Left hindlimb (tissue), 1 donor: ENCODE data around the gene SETD5.

Experiments used
- DNase-seq: peaks from one replicate; pipeline ENCODE4 v3.0.0-alpha.2; 2018

The SETD5 gene

GRCh38 chr3:9412293-9412692, 14.9 kb downstream of the SETD5 start:
- DNase-seq: no peak

- no peak for DNase-seq
Measured at GRCh38 chr3:9414826-9415225, 17.4 kb downstream of the SETD5 start.

- DNase-seq: no peak
Measured at GRCh38 chr3:9415485-9416138, 18.2 kb downstream of the SETD5 start.

- no peak for DNase-seq
Measured at GRCh38 chr3:9416139-9416780, 18.8 kb downstream of the SETD5 start.

DNA sequence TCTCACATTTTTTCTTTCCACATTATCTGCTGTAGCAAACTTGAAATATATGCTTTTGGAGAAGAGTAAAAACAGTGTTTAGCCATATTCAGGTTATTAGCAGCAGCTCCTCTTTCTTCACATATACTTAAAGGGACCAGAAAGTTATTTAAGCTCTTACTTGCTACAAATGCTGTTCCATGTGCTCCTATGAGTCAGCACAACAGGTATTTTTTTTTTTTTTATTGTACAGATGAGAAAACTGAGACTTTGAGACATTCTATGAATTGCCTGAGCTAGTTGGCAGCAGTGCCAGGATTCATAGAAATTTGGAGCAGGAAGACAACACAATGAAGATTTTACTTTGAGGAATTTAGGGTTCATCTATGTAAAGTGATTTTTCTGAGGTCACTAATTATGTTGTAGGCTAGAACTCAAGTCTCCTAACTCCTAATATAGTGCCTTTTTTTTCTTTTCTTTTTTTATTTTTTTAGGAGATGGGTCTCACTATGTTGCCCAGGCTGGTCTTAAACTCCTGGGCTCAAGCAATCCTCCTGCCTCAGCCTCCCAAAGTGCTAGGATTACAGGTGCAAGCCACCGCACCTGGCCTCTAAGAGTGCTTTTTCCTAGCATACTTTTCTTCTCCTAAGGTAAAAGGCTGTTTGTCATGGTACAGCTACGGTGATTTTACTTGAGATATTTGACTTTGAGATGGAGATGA, 23.6 kb downstream of the SETD5 start:
- DNase-seq: no peak

DNA sequence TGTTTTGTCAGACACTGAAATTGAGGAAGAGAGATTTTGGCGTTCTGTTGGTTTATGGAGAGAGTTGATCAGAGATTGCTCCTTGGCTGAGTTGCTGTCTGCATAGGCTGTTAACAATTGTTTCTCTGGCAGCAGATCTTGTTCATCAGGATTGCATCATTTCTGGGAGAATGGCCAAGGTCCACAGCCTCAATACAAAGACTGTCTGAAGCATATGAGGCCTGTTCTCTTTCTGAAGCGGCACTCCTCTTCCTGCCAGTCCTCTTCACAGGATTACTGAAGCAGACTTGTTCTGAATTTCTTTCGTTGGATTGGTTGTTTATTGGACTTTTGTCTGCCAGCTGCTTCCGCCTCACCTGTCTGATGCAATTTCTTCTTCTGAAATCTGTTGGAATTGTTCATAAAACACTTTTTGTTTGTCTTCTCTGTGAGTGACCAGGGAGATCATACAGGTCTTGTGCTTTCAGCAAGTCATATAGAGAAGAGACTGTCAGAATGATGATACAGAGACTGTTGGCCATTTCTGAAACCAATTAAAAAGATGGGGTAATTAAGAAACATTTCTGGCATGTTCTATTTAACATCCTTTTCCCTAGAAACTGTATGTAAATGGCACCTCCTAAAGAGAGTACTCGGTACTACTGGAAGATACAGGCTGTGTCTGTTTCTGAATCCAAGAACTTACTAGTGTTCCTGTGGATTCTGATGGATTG, 25.5 kb downstream of the SETD5 start:
- DNase-seq: peak; percentile 90

- no peak for DNase-seq
Measured at GRCh38 chr3:9428411-9428810, 31.0 kb downstream of the SETD5 start.

DNA sequence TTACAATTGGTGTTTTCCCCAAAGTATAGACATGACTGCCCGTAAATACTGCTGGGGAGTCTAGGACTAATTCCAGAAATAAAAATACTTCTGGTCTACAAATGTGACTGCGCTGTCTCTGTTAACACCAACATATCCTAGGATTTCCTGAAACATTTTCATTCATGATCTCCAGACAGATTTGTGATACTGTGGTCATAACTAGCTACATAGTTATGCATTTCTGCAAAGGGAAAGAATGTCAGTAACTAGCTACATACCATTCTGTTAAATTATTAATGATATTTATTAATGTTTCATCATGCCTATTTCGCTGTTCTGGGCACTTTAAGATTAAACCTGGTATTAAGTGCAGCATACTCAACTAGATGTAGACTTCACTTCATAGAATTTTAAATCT, 33.3 kb downstream of the SETD5 start:
- DNase-seq: no peak

GRCh38 chr3:9433627-9434521, 36.5 kb downstream of the SETD5 start:
- DNase-seq: no peak

DNA sequence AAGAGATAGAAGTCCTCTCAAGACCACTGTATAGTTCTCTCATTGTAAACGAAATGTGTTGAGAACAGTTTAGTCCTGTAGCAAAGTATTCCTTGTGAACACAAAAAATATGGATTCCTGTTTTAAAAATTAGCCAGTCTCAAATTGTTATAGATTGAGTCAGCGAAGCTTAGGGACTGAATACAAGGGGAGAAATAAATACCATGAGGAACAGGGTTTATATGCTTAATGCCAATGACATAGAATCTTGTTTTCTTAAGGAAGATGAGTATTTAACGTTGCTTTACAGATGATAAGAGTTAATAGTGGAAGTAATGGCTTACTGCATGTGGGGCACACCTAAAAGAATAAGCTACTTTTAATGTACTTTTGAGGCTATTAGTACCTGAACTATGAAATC, 37.9 kb downstream of the SETD5 start:
- no peak for DNase-seq

DNA sequence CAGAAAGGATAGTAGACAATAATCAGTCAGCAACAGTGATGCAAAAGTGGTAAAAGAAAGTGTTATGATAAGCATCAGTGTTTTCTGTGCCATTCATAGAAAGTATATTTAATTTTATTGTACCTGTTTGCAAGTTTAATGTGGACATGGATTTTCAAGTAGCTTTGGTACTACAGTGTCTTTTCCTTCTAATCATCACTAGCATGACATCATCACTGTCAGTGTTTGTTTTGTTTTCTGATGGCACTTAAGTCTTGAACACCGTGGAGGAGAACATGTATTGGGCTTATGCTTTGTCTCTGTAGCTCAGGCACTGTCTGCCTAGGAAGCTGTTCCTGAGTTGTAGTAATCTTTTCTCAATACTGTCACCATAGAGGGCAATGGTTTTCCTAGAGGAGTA, 41.9 kb downstream of the SETD5 start:
- no peak for DNase-seq

DNA sequence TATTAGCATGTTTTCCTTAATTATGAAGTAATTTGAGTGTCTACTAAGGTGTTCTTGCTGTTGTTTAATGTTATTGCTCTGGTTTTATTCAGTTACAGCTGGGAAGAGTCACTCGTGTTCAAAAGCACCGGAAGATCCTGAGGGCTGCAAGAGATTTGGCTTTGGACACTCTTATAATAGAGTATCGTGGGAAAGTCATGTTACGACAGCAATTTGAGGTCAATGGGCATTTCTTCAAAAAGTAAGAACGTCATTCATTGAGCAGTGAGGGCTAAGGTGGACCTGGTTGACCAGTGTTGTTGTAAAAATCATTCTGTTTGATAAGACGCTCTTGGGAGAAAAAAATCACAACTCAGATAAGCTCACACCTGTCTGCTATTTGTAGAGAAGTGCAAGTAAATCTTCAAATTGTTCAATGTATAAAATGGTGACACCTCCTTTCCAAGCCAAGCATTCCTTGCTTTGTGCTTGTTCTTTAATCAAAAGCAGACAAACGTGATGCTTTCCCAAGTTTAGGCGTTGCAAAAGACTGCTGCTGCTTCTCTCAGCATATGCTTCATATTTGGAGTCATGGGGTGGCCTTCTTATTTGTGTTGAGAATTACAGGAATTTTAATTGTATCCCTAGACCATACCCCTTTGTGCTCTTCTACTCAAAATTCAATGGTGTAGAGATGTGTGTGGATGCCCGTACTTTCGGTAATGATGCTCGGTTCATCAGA, 44.2 kb downstream of the SETD5 start:
- DNase-seq: no peak

- DNase-seq: no peak
Measured at GRCh38 chr3:9448071-9448470, 50.7 kb downstream of the SETD5 start.

GRCh38 chr3:9448643-9449042, 51.2 kb downstream of the SETD5 start:
- DNase-seq: no peak

- no peak for DNase-seq
Measured at GRCh38 chr3:9450126-9450525, 52.7 kb downstream of the SETD5 start.

GRCh38 chr3:9450991-9451390, 53.6 kb downstream of the SETD5 start:
- DNase-seq: no peak

DNA sequence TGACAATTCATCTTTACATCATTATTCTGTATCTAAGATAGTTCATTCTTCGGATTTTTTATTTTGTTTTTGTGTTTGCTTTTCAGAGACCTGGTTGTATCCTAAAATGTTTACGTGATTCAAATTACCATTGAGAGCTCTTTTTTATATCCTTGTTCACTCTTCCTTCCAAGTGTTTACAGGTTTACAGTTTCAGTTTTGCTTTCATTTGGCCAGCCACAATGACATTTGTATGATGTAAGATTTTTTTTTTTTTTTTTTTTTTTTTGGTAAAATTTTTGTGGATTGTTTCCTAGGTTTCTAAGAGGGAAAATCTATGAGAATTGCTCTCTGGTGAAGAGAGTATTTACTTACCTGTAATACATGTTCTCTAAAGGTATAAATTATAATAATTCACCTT, 55.0 kb downstream of the SETD5 start:
- DNase-seq: no peak

DNA sequence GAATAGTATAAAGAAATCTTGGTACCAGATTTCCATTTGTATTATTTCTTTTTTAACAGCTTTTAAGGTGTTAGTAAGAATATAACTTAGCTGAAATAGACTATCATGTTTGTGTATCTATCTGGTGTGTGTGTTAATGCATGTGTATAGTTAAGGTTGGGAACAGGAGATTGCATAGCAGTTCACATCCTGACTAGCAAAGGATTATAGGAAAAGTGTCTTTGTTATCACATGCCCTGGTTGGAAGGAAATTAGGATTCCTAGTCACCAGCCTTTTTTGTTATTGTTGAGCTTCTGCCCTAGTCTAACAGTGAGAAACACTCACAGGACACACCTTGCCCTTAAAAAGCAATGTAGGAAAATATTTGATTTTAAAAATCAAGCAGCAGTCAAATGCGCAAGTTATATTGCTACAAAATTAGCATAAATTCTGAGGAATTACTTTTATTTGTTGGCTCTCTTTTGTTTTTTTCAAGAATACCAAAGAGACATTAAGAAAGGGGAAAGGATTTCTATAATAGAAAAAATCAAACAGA, 58.2 kb downstream of the SETD5 start:
- no peak for DNase-seq

GRCh38 chr3:9467451-9467850, 70.0 kb downstream of the SETD5 start:
- no peak for DNase-seq

DNA sequence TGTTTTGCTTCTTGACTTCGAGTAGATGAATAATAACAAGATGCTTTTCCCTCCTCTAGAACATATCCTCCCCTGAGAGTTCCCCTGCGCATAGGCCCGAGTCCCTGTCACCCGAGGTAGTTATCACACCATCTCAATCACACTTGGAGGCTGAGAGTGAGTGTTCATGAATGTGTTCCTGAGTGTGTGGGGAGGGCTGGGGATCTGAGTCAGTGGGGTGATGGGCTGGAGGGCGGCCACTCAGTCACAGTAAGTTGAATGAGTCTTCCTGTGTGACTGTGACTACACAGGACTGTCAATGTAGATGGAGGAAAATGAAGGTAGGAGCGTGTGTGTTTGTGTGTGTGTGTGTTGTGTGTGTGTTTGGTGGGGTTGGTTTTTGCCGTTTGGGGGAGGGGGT, 71.0 kb downstream of the SETD5 start:
- DNase-seq: no peak

DNA sequence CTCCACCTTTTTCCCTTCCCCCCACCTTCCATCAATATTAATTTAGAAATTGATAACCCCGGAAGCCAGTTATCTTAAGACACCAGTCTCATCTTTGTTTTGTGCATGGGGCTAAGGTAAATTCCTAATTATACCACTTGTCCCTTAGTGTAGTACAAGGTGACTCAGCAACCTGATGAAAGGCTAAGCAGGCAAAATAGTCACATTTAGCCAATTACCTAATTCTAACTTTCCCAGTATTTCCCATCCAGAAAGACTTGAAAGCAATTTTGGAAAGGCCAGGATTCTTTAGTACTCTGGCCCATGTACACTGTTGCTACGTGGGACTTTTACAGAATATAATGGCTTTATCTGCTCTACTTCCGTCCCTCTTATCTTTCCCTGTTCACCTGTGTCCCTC, 72.6 kb downstream of the SETD5 start:
- DNase-seq: no peak
